GM23338 (cell line): ENCODE data around the gene KXD1. TPM values are rescaled to one million over a fixed set of nuclear protein-coding genes. Genes with fewer than 3 reads are reported as not detected.
A peak's percentile ranks its signal among the peaks of the same experiment; 100 is the strongest.
"Not testable (repeated sequence)": the region's sequence is repeated elsewhere in the genome, so short reads cannot be mapped to it uniquely, and the experiment has no call there.

Source experiments
- ATAC-seq: fragments of 200-7000 bp; cut with Tn5 transposase; 3 replicates; pipeline ENCODE4 v1.9.1; 2020
- DNase-seq: peaks from one replicate; pipeline ENCODE4 v3.0.0-alpha.2; 2015; ENCODE audit warnings: low spot score
- H2AFZ ChIP-seq: fragments of 200-600 bp; sonication (generic); 2 replicates; pipeline ENCODE4 v1.8.0; 2016; ENCODE audit warnings: antibody characterized with exemption, mild to moderate bottlenecking, moderate library complexity
- H3F3A ChIP-seq: fragments of 200-600 bp; sonication (generic); replicated peaks from 2 replicates; pipeline ENCODE4 v1.8.0; 2017; ENCODE audit warnings: antibody characterized with exemption, mixed run types, low read depth
- H3K27ac ChIP-seq: fragments of 200-600 bp; sonication (generic); 2 replicates; pipeline ENCODE4 v1.6.1; 2016; ENCODE audit warnings: low read depth
- H3K27me3 ChIP-seq: fragments of 200-600 bp; sonication (generic); 2 replicates; pipeline ENCODE4 v1.8.0; 2016; ENCODE audit warnings: mild to moderate bottlenecking, mixed run types, moderate library complexity; ENCODE audit not compliant: insufficient read depth
- H3K36me3 ChIP-seq: fragments of 200-600 bp; sonication (generic); 2 replicates; pipeline ENCODE4 v1.8.0; 2016; ENCODE audit warnings: mild to moderate bottlenecking; ENCODE audit not compliant: insufficient read depth
- H3K4me1 ChIP-seq: fragments of 200-600 bp; sonication (generic); 2 replicates; pipeline ENCODE4 v1.8.0; 2016; ENCODE audit warnings: mild to moderate bottlenecking, moderate library complexity; ENCODE audit not compliant: insufficient read depth
- H3K4me2 ChIP-seq: fragments of 200-600 bp; sonication (generic); 2 replicates; pipeline ENCODE4 v1.7.1; 2017; ENCODE audit warnings: mixed run types
- H3K4me3 ChIP-seq: fragments of 200-600 bp; sonication (generic); 2 replicates; pipeline ENCODE4 v1.6.1; 2016; ENCODE audit warnings: mixed run types
- H3K79me2 ChIP-seq: fragments of 200-600 bp; sonication (generic); replicated peaks from 2 replicates; pipeline ENCODE4 v1.8.0; 2017; ENCODE audit warnings: mild to moderate bottlenecking; ENCODE audit not compliant: insufficient read depth
- H3K9me2 ChIP-seq: fragments of 200-600 bp; sonication (generic); 2 replicates; pipeline ENCODE4 v1.8.0; 2017; ENCODE audit not compliant: insufficient read depth
- H4K20me1 ChIP-seq: fragments of 200-600 bp; sonication (generic); replicated peaks from 2 replicates; pipeline ENCODE4 v1.8.0; 2017; ENCODE audit warnings: mild to moderate bottlenecking; ENCODE audit not compliant: insufficient read depth
- H3K27ac Mint-ChIP-seq: 2 replicates; pipeline ENCODE4 v1.8.0; 2020; ENCODE audit warnings: inconsistent platforms, mild to moderate bottlenecking, moderate library complexity, mixed read lengths
- H3K27me3 Mint-ChIP-seq: 3 replicates; pipeline ENCODE4 v1.8.0; 2022; ENCODE audit warnings: low read depth, mild to moderate bottlenecking, moderate library complexity, mixed read lengths, inconsistent platforms; ENCODE audit not compliant: insufficient read depth, poor library complexity
- H3K36me3 Mint-ChIP-seq: 3 replicates; pipeline ENCODE4 v1.8.0; 2021; ENCODE audit warnings: low read depth, mild to moderate bottlenecking, inconsistent platforms, moderate library complexity, mixed read lengths
- H3K4me1 Mint-ChIP-seq: 3 replicates; pipeline ENCODE4 v1.8.0; 2020; ENCODE audit warnings: mild to moderate bottlenecking, inconsistent platforms, mixed read lengths
- H3K4me3 Mint-ChIP-seq: 3 replicates; pipeline ENCODE4 v1.8.0; 2021; ENCODE audit warnings: moderate library complexity, mild to moderate bottlenecking, inconsistent platforms, mixed read lengths
- H3K9me3 Mint-ChIP-seq: 3 replicates; pipeline ENCODE4 v1.8.0; 2020; ENCODE audit warnings: moderate library complexity, mild to moderate bottlenecking, inconsistent platforms, mixed read lengths
- CREB1 ChIP-seq: fragments of 250-450 bp; sonication (Bioruptor Pico); IDR thresholded peaks from 2 replicates; pipeline ENCODE4 v1.5.0; 2020; ENCODE audit warnings: low read depth, mild to moderate bottlenecking, moderate library complexity
- POLR2AphosphoS5 ChIP-seq: IDR thresholded peaks from 2 replicates; pipeline ENCODE4 v1.6.1; 2016; ENCODE audit warnings: antibody characterized with exemption, low read depth
- STAT1 ChIP-seq: IDR thresholded peaks from one replicate; pipeline ENCODE4 v1.6.1; 2016; ENCODE audit warnings: antibody characterized with exemption; ENCODE audit not compliant: unreplicated experiment
- ZNF462 ChIP-seq: fragments of 250-450 bp; sonication (Bioruptor Pico); IDR thresholded peaks from 2 replicates; pipeline ENCODE4 v1.5.0; 2020; ENCODE audit warnings: mild to moderate bottlenecking, moderate library complexity
- polyA plus RNA-seq: library from polyadenylated mRNA; unstranded; fragments of >200 nt; fragmentation: Nextera tagmentation; extraction: Ambion mirVana; gene quantifications from 2 replicates; pipeline ENCODE4 v1.2.1, GENCODE V29; 2016
- total RNA-seq: library from RNA; depleted of rRNA; stranded (reverse); fragments of >200 nt; shearing (Covaris generic); gene quantifications from 2 replicates; pipeline ENCODE4 v1.2.3, GENCODE V29; 2014

KXD1 gene
- total and polyA plus RNA-seq, 2 experiments from 2014 or later: 108 to 164 TPM

- H3K27me3 Mint-ChIP-seq: peaks cover 14% of the 10 kb centered on the region
- peaks cover 6% of the 10 kb centered on the region for H3K4me1 Mint-ChIP-seq
- Histone ChIP-seq H3K36me3 (no peaks in the 10 kb centered on the region), H3K79me2 (peaks cover 43% of the 10 kb centered on the region), H3K4me1 (peaks cover 4% of the 10 kb centered on the region; the same call in 1 of the 2 replicates), H3K27me3 (no peaks in the 10 kb centered on the region), H3K27ac (no peak within 1 kb of the TSS), H2AFZ (0 out of 2 replicates have a peak within 1 kb of the TSS, but pooled peaks have one; percentile 49), H3F3A (peaks cover 12% of the 10 kb centered on the region), H3K9me2 (no peaks in the 10 kb centered on the region), H3K4me2 (peak within 1 kb of the TSS; percentile 99), H4K20me1 (peaks cover 33% of the 10 kb centered on the region), H3K4me3 (peak within 1 kb of the TSS; percentile 87)
- H3K4me3 Mint-ChIP-seq: peak within 1 kb of the TSS; percentile 90
- no peaks in the 10 kb centered on the region for H3K9me3 Mint-ChIP-seq
- no peak for DNase-seq
- peak within 1 kb of the TSS; percentile 96 for H3K27ac Mint-ChIP-seq
- H3K36me3 Mint-ChIP-seq: no peaks in the 10 kb centered on the region
- no peak for TF ChIP-seq ZNF462 (CRISPR knock-in tag)
- TF ChIP-seq POLR2AphosphoS5: peak; percentile 94
- ATAC-seq: peak; percentile 13
Measured at GRCh38 chr19:18521692-18522123, 36.0 kb upstream of the KXD1 start, which contains the start of gene ELL. ELL (minus strand) TSS chr19:18522070; CDS start chr19:18522055, 15 bp downstream.

DNA sequence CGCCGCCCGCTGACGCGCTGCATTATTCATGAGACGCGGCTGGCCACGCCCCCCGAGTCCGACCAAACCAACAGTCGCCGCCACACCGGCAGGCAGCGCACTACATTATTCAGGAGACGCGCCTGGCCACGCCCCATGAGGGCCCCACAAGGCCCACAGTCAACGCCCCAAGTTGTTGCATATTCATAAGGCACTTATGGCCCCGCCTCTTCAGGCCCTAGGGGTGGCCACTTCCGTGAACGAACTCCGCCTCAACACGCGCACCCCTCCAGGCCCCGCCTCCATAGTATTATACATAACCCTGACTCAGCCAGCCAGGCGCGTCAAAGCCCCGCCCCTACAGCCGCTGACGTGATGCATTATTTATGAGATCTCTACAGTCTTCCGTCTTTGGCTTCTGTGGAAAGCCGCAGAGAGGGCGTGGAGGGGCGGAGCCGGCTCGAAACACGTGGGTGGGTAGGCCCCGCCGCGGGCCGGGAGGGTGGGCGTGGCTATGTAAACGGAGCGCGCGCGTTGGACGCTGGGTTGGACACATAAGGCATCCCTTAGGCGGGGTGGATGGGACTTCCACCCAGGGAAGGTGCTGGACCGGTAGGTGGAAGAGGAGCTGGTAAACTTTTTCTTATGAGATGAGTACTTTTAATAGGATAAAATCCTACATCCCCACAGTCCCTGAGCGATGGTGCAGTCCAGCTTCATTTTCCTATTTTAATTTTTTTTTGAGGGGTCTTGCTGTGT is 35.4 kb upstream of the KXD1 start:
- H2AFZ ChIP-seq: no peak overlapping the region

GRCh38 chr19:18522862-18523440 is 34.7 kb upstream of the KXD1 start:
- H3K4me1 ChIP-seq, H3K4me3 ChIP-seq, H3K9me3 Mint-ChIP-seq, H3K27me3 ChIP-seq, H3K36me3 Mint-ChIP-seq, H2AFZ ChIP-seq, H3K9me2 ChIP-seq, H3K27ac ChIP-seq, H3K4me1 Mint-ChIP-seq, DNase-seq, H3K36me3 ChIP-seq, H3K4me2 ChIP-seq, ATAC-seq: not testable (repeated sequence)
- Histone ChIP-seq H3K79me2 (peaks cover 30% of the 10 kb centered on the region), H3F3A (peaks cover 12% of the 10 kb centered on the region), H4K20me1 (peaks cover 22% of the 10 kb centered on the region)
- Mint-ChIP-seq H3K27ac (peak overlapping the region; percentile 96), H3K4me3 (peak overlapping the region; percentile 90; the same call in 1 of the 3 replicates), H3K27me3 (peaks cover 12% of the 10 kb centered on the region)

More for the DNA sequence above, 35.4 kb upstream of the KXD1 start:
- H3K9me3 Mint-ChIP-seq: no peaks in the 10 kb centered on the region
- H3K4me3 Mint-ChIP-seq: peak overlapping the region; percentile 90
- Histone ChIP-seq H3K36me3 (no peaks in the 10 kb centered on the region), H3K27ac (no peak overlapping the region), H3F3A (peaks cover 12% of the 10 kb centered on the region), H3K4me3 (peak overlapping the region; percentile 87; the same call in 1 of the 2 replicates), H3K27me3 (no peaks in the 10 kb centered on the region), H3K4me1 (peaks cover 4% of the 10 kb centered on the region; the same call in 1 of the 2 replicates), H3K79me2 (peaks cover 37% of the 10 kb centered on the region), H3K4me2 (no peak overlapping the region), H4K20me1 (peaks cover 28% of the 10 kb centered on the region), H3K9me2 (no peaks in the 10 kb centered on the region)
- peaks cover 14% of the 10 kb centered on the region for H3K27me3 Mint-ChIP-seq
- peak overlapping the region; percentile 96 for H3K27ac Mint-ChIP-seq
- TF ChIP-seq STAT1 (no peak), CREB1 (CRISPR knock-in tag) (peak; percentile 71)
- H3K36me3 Mint-ChIP-seq: no peaks in the 10 kb centered on the region
- peaks cover 3% of the 10 kb centered on the region; the same call in 2 of the 3 replicates for H3K4me1 Mint-ChIP-seq
- DNase-seq (peak; percentile 100), ATAC-seq (peak; percentile 84)
